ENCODE measurements around the gene SIPA1L3.

DNA sequence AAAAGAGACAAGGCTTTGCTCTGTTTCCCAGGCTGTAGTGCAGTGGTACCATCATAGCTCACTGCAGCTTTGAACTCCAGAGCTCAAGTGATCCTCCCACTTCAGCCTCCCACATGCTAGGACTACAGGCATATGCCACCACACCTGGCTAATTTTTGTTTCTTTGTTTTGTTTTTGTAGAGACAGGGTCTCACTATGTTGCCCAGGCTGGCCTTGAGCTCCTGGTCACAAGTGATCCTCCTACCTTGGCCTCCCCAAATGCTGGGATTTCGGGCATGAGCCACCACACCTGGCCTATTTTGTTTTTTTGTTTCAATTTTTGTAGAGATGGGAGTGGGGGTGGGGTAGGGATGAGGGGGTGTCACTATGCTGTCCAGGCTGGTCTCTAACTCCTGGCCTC, 7.6 kb upstream of the SIPA1L3 start:
- TF ChIP-seq TOE1 (IDR thresholded peaks at IDR 0.05; ENCODE audit: borderline replicate concordance) = no peak
- TF ChIP-seq TOE1 (CRISPR knock-in tag; IDR thresholded peaks at IDR 0.05; ENCODE audit: borderline replicate concordance, low read depth) = no peak
- TF ChIP-seq CTCF (IDR thresholded peaks at IDR 0.05 in 2 of 3, conservative IDR thresholded peaks at IDR 0.05 in 1 of 3; ENCODE audit: insufficient read depth in 2 of 3, low read depth in 1 of 3, low read length in 3 of 3) = no peak
- TF ChIP-seq BRD4 (IDR thresholded peaks at IDR 0.05) = no peak
- TF ChIP-seq GTF2F1 (IDR thresholded peaks at IDR 0.05; ENCODE audit: low read depth, low read length) = no peak
- TF ChIP-seq TBL1XR1 (IDR thresholded peaks at IDR 0.05; ENCODE audit: low read length in 2 of 2) = no peak
- no peak for TF ChIP-seq NR3C1 (CRISPR knock-in tag; IDR thresholded peaks at IDR 0.05)
- no peak for TF ChIP-seq ELF1 (tag; IDR thresholded peaks at IDR 0.05)
- TF ChIP-seq EP300 (IDR thresholded peaks at IDR 0.05; ENCODE audit: low read length) = no peak
- TF ChIP-seq ZNF274 (IDR thresholded peaks at IDR 0.05; ENCODE audit: borderline replicate concordance, low read depth, low read length) = no peak

Data from K562 (cell line).